PC-3 (cell line): ENCODE results near the gene METTL24. TPM values are rescaled to one million over a fixed set of nuclear protein-coding genes. Genes with fewer than 3 reads are reported as not detected.

Source experiments
- ATAC-seq: fragments of 200-7000 bp; cut with Tn5 transposase; 2 replicates; pipeline ENCODE4 v1.9.1; 2020; ENCODE audit warnings: mild to moderate bottlenecking, moderate library complexity
- BruUV-seq: library from RNA; stranded (reverse); fragments of 400-500 nt; replicated peaks from 2 replicates; lab custom pipeline; 2021; lab: Mats Ljungman, UMichigan
- CTCF ChIA-PET: fragments of 300-600 bp; sonication (Branson Sonifier 250); formaldehyde crosslinking; loops from one replicate; lab custom pipeline; 2022; ENCODE audit warnings: antibody characterized with exemption; lab: Charles Lee
- POLR2A ChIA-PET: fragments of 300-600 bp; sonication (Branson Sonifier 250); formaldehyde crosslinking; loops from one replicate; lab custom pipeline; 2022; ENCODE audit warnings: antibody characterized with exemption; ENCODE audit not compliant: unreplicated experiment; lab: Charles Lee
- DNase-seq: peaks from one replicate; pipeline ENCODE4 v3.0.0-alpha.2; 2015
- H2AFZ ChIP-seq: fragments of 300-600 bp; sonication (generic); 2 replicates; pipeline ENCODE4 v1.6.0; 2016; ENCODE audit warnings: antibody characterized with exemption, low read length
- H3F3A ChIP-seq: fragments of 300-600 bp; sonication (generic); one replicate; pipeline ENCODE4 v1.6.0; 2017; ENCODE audit warnings: antibody characterized with exemption, low read length, control low read depth, mild to moderate bottlenecking; ENCODE audit not compliant: unreplicated experiment
- H3K27ac ChIP-seq: fragments of 300-600 bp; sonication (generic); 2 replicates; pipeline ENCODE4 v1.5.1; 2016; ENCODE audit warnings: mild to moderate bottlenecking, low read length
- H3K27me3 ChIP-seq: fragments of 300-600 bp; sonication (generic); 2 replicates; pipeline ENCODE4 v1.6.1; 2016; ENCODE audit warnings: low read length, mixed read lengths
- H3K36me3 ChIP-seq: fragments of 300-600 bp; sonication (generic); 2 replicates; pipeline ENCODE4 v1.6.1; 2016; ENCODE audit warnings: low read depth, mixed run types, low read length, mixed read lengths
- H3K4me1 ChIP-seq: fragments of 300-600 bp; sonication (generic); 2 replicates; pipeline ENCODE4 v1.5.1; 2016; ENCODE audit warnings: low read length; ENCODE audit not compliant: insufficient read depth
- H3K4me2 ChIP-seq: fragments of 300-600 bp; sonication (generic); 2 replicates; pipeline ENCODE4 v1.6.0; 2016; ENCODE audit warnings: low read length
- H3K4me3 ChIP-seq: fragments of 300-600 bp; sonication (generic); 2 replicates; pipeline ENCODE4 v1.5.1; 2016; ENCODE audit warnings: mild to moderate bottlenecking, low read length, mixed read lengths
- H3K79me2 ChIP-seq: fragments of 300-600 bp; sonication (generic); 2 replicates; pipeline ENCODE4 v1.6.1; 2017; ENCODE audit warnings: low read length, mixed read lengths
- H3K9ac ChIP-seq: fragments of 300-600 bp; sonication (generic); 2 replicates; pipeline ENCODE4 v1.6.0; 2016; ENCODE audit warnings: mild to moderate bottlenecking, low read length
- H3K9me2 ChIP-seq: fragments of 300-600 bp; sonication (generic); replicated peaks from 2 replicates; pipeline ENCODE4 v1.6.1; 2016; ENCODE audit warnings: mixed run types, low read length, mixed read lengths
- H3K9me3 ChIP-seq: fragments of 300-600 bp; sonication (generic); 2 replicates; pipeline ENCODE4 v1.6.1; 2016; ENCODE audit warnings: low read length, mixed read lengths
- H4K20me1 ChIP-seq: fragments of 300-600 bp; sonication (generic); 2 replicates; pipeline ENCODE4 v1.6.1; 2016; ENCODE audit warnings: low read length, mixed read lengths
- CTCF ChIP-seq: fragments of 300-600 bp; sonication (generic); conservative IDR thresholded peaks from 2 replicates; pipeline ENCODE4 v1.5.1; 2017; ENCODE audit warnings: antibody characterized with exemption, low read depth, mild to moderate bottlenecking, low read length
- EZH2 ChIP-seq: fragments of 300-600 bp; sonication (generic); IDR thresholded peaks from one replicate; pipeline ENCODE4 v1.6.1; 2017; ENCODE audit warnings: antibody characterized with exemption, mild to moderate bottlenecking, low read length; ENCODE audit not compliant: unreplicated experiment
- EZH2phosphoT487 ChIP-seq: fragments of 300-600 bp; sonication (generic); IDR thresholded peaks from 2 replicates; pipeline ENCODE4 v1.6.1; 2018; ENCODE audit warnings: mild to moderate bottlenecking, antibody characterized with exemption, low read length, borderline replicate concordance
- intact Hi-C: fragments of 100-400 bp; cut with micrococcal nuclease; formaldehyde crosslinking; loops from 2 replicates; pipeline ENCODE4 v1.9.0; 2023
- total RNA-seq: library from RNA; depleted of rRNA; stranded (reverse); fragments of >200 nt; gene quantifications from 2 replicates; pipeline ENCODE4 v1.2.3, GENCODE V29; 2014

The METTL24 gene
- total RNA-seq, 1 experiment from 2014 or later: not detected

- TF ChIP-seq CTCF (no peak), EZH2phosphoT487 (no peak), EZH2 (no peak)
- CTCF ChIA-PET: no interaction called here
- H3K4me1 ChIP-seq: 0 out of 2 replicates have a peak, but pooled peaks cover 5% of the 10 kb centered on the region
- BruUV-seq: no TSS peak
- no peaks in the 10 kb centered on the region for H3K9me3 ChIP-seq
- DNase-seq: no peak
- H3K36me3 ChIP-seq: no peaks in the 10 kb centered on the region
- ATAC-seq: no peak
- H3K9me2 ChIP-seq: no peaks in the 10 kb centered on the region
- H3K27ac ChIP-seq: no peak overlapping the region
- POLR2A ChIA-PET: no interaction called here
- no peaks in the 10 kb centered on the region for H3K79me2 ChIP-seq
- H4K20me1 ChIP-seq: no peaks in the 10 kb centered on the region
- no peak overlapping the region for H3K4me2 ChIP-seq
- no peak overlapping the region for H3K4me3 ChIP-seq
- H3K27me3 ChIP-seq: peaks cover under 1% of the 10 kb centered on the region; the same call in 1 of the 2 replicates
- H2AFZ ChIP-seq: no peak overlapping the region
- intact Hi-C loops: no loop called here
- no peak overlapping the region for H3K9ac ChIP-seq
- no peaks in the 10 kb centered on the region for H3F3A ChIP-seq
Measured at GRCh38 chr6:110320307-110320706, 37.8 kb downstream of the METTL24 start.

DNA sequence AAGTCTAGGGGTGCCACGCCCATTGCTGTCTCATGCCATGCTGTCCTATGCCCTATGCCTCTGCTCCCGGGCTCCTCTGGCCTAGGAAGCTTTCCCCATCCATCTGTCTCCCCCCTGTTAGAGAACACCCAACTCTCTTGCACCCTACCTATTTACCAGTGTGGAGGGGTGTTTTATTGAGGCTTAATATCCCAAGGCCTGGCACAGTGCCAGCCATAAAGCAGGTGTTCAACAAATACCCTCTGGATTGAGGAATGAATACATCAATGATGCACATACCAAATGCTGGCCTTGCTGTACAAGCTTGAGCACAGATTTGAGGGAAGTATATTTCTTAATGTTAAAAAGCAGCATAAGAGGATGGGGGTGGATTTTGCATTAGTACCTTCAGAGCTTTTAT lies 38.3 kb downstream of the METTL24 start:
- Histone ChIP-seq H3K9me2 (no peaks in the 10 kb centered on the region), H3K79me2 (no peaks in the 10 kb centered on the region), H2AFZ (no peak overlapping the region), H3F3A (no peaks in the 10 kb centered on the region), H3K9me3 (no peaks in the 10 kb centered on the region), H3K36me3 (no peaks in the 10 kb centered on the region), H3K27me3 (peaks cover 5% of the 10 kb centered on the region; the same call in 1 of the 2 replicates), H3K4me1 (0 out of 2 replicates have a peak, but pooled peaks cover under 1% of the 10 kb centered on the region), H3K27ac (no peak overlapping the region), H3K4me3 (no peak overlapping the region), H4K20me1 (no peaks in the 10 kb centered on the region), H3K9ac (no peak overlapping the region), H3K4me2 (no peak overlapping the region)
- ATAC-seq (no peak), DNase-seq (no peak)
- no TSS peak for BruUV-seq
- POLR2A ChIA-PET: no interaction called here
- TF ChIP-seq CTCF (no peak), EZH2 (no peak), EZH2phosphoT487 (no peak)
- CTCF ChIA-PET: no interaction called here
- intact Hi-C loops: no loop called here

GRCh38 chr6:110319381-110319780 lies 38.8 kb downstream of the METTL24 start:
- ChIA-PET POLR2A (no interaction called here), CTCF (no interaction called here)
- no peaks in the 10 kb centered on the region for H4K20me1 ChIP-seq
- no TSS peak for BruUV-seq
- H3F3A ChIP-seq: no peaks in the 10 kb centered on the region
- peaks cover 5% of the 10 kb centered on the region; the same call in 1 of the 2 replicates for H3K27me3 ChIP-seq
- H3K27ac ChIP-seq: no peak overlapping the region
- H3K4me3 ChIP-seq: no peak overlapping the region
- no peaks in the 10 kb centered on the region for H3K9me3 ChIP-seq
- H3K79me2 ChIP-seq: no peaks in the 10 kb centered on the region
- H3K9ac ChIP-seq: no peak overlapping the region
- ATAC-seq (no peak), DNase-seq (no peak)
- TF ChIP-seq CTCF (no peak), EZH2 (no peak), EZH2phosphoT487 (no peak)
- intact Hi-C loops: no loop called here
- no peak overlapping the region for H3K4me2 ChIP-seq
- H3K4me1 ChIP-seq: no peaks in the 10 kb centered on the region
- H3K36me3 ChIP-seq: no peaks in the 10 kb centered on the region
- no peak overlapping the region for H2AFZ ChIP-seq
- H3K9me2 ChIP-seq: no peaks in the 10 kb centered on the region
